Left renal pelvis (tissue), 4 donors: ENCODE data around the gene MEGF8. TPM values are rescaled to one million over a fixed set of nuclear protein-coding genes. Genes with fewer than 3 reads are reported as not detected.

Experiments used
- DNase-seq, 4 donors: peaks; one replicate each; pipeline ENCODE4 v3.0.0-alpha.2; 2013; ENCODE audit warnings: low read depth in 4 of 4, low spot score in 3 of 4
- polyA plus RNA-seq, 4 donors: library from polyadenylated mRNA; unstranded; fragments of 120-200 nt; gene quantifications; one replicate each; pipeline ENCODE4 v1.2.1, GENCODE V29; 2013; ENCODE audit not compliant: insufficient read length in 4 of 4

The MEGF8 gene
- polyA plus RNA-seq, 4 donors: 33.0 to 47.3 (median 36.3) TPM

- DNase-seq: no peak
Observed at GRCh38 chr19:42303101-42303464, 22.4 kb upstream of the MEGF8 start.

GRCh38 chr19:42303876-42304275, 21.6 kb upstream of the MEGF8 start:
- DNase-seq: no peak

GRCh38 chr19:42306646-42307045, 18.8 kb upstream of the MEGF8 start:
- DNase-seq: no peak

- DNase-seq: no peak
Observed at GRCh38 chr19:42309686-42310085, 15.7 kb upstream of the MEGF8 start.

- no peak for DNase-seq
Observed at GRCh38 chr19:42311657-42312056, 13.8 kb upstream of the MEGF8 start.

- no peak for DNase-seq
Observed at GRCh38 chr19:42312370-42312769, 13.1 kb upstream of the MEGF8 start.

GRCh38 chr19:42313096-42313839, 12.2 kb upstream of the MEGF8 start, which contains the start of gene TMEM145:
TMEM145 (plus strand) TSS chr19:42313309; CDS start chr19:42313377, 68 bp downstream.
- DNase-seq: no peak

GRCh38 chr19:42313840-42314755, 11.3 kb upstream of the MEGF8 start:
- DNase-seq: no peak

GRCh38 chr19:42315024-42315423, 10.4 kb upstream of the MEGF8 start:
- DNase-seq: no peak

GRCh38 chr19:42316223-42317211, 8.9 kb upstream of the MEGF8 start:
- no peak for DNase-seq

GRCh38 chr19:42317535-42317934, 7.9 kb upstream of the MEGF8 start:
- DNase-seq: no peak

GRCh38 chr19:42322305-42322704, 3.1 kb upstream of the MEGF8 start:
- DNase-seq: no peak

GRCh38 chr19:42323473-42323851, 2.0 kb upstream of the MEGF8 start:
- DNase-seq: no peak

- no peak for DNase-seq
Observed at GRCh38 chr19:42323852-42324654, 1.4 kb upstream of the MEGF8 start.

GRCh38 chr19:42324655-42325307, 654 bp upstream of the MEGF8 start:
- DNase-seq: no peak

- DNase-seq: no peak
Observed at GRCh38 chr19:42325896-42326771, 699 bp downstream of the MEGF8 start.

- no peak for DNase-seq
Observed at GRCh38 chr19:42326969-42327368, 1.5 kb downstream of the MEGF8 start.

- no peak for DNase-seq
Observed at GRCh38 chr19:42327381-42327780, 1.9 kb downstream of the MEGF8 start.
